ENCODE measurements around the gene IGSF6. TPM values are rescaled to one million over a fixed set of nuclear protein-coding genes. Genes with fewer than 3 reads are reported as not detected.
"Not testable (repeated sequence)": the region's sequence is repeated elsewhere in the genome, so short reads cannot be mapped to it uniquely, and the experiment has no call there.

The IGSF6 gene
- polyA plus RNA-seq, 2 donors = 0.45 to 1.1 TPM

DNA sequence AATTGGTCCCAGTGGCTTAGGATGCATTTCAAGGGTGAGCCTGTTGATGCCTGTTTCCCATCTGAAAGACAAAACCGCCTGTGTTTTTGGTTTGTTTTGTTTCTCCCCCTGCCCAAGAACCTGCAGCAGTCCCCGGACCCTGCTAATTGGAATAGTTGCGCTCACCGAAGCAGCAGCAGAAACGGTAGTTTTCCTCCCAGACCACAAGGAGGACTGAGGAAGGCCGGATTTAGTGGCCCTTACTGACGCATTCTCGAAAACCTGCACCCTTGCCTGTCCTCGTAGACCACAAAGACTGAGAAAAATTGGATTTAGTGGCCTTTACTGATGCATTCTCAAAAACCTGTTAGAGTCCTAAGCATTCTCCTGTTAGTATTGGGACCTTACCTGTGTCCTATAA, 16.7 kb downstream of the IGSF6 start:
- H3K9me3 ChIP-seq (ENCODE audit: control insufficient read depth in 2 of 2, insufficient read depth in 1 of 2, low read depth in 1 of 2, low read length in 1 of 2); H3K4me1 ChIP-seq (ENCODE audit: control insufficient read depth in 2 of 2, insufficient read depth in 2 of 2, low read length in 1 of 2); H3K36me3 ChIP-seq (ENCODE audit: control insufficient read depth in 2 of 2, insufficient read depth in 2 of 2, low read length in 1 of 2); H3K27ac ChIP-seq (ENCODE audit: low read depth in 2 of 2, low read length in 1 of 2); H3K27me3 ChIP-seq (ENCODE audit: control insufficient read depth in 1 of 2, insufficient read depth in 2 of 2, low read length in 2 of 2); H3K4me3 ChIP-seq (ENCODE audit: low read depth in 1 of 2, low read length in 2 of 2): not testable (repeated sequence)
- 93 to 95% methylated on average over 9 of the region's 9 CpGs for WGBS, 2 donors

DNA sequence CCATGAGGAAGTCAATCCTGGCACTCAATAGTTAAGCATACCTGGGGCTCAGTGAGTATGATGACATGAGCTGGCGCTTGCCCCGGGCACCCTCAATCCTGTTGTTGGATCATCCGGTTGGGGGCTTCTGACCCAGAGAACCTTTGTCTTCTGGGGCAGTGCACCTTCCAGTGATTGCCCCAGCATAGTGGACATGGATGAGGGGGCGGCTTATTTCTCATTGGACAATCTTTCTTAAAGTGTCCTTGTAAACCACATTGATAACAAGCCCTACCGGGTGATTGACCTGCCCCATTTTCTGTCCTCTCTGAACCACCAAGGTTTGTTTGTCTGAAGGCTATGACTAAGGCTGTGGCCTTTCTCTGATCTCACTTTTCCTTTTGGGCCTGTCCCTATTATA, 18.2 kb downstream of the IGSF6 start:
- WGBS, 2 donors = 87 to 89% methylated on average over 5 of the region's 5 CpGs
- Histone ChIP-seq H3K27me3 (ENCODE audit: control insufficient read depth in 1 of 2, insufficient read depth in 2 of 2, low read length in 2 of 2) (no peaks in the 10 kb centered on the region), H3K4me1 (ENCODE audit: control insufficient read depth in 2 of 2, insufficient read depth in 2 of 2, low read length in 1 of 2) (peaks cover 0 to 8% of the 10 kb centered on the region in 2 donors), H3K27ac (ENCODE audit: low read depth in 2 of 2, low read length in 1 of 2) (no peak overlapping the region), H3K9me3 (ENCODE audit: control insufficient read depth in 2 of 2, insufficient read depth in 1 of 2, low read depth in 1 of 2, low read length in 1 of 2) (no peaks in the 10 kb centered on the region), H3K36me3 (ENCODE audit: control insufficient read depth in 2 of 2, insufficient read depth in 2 of 2, low read length in 1 of 2) (peaks cover 0 to 3% of the 10 kb centered on the region in 2 donors), H3K4me3 (ENCODE audit: low read depth in 1 of 2, low read length in 2 of 2) (no peak overlapping the region)

DNA sequence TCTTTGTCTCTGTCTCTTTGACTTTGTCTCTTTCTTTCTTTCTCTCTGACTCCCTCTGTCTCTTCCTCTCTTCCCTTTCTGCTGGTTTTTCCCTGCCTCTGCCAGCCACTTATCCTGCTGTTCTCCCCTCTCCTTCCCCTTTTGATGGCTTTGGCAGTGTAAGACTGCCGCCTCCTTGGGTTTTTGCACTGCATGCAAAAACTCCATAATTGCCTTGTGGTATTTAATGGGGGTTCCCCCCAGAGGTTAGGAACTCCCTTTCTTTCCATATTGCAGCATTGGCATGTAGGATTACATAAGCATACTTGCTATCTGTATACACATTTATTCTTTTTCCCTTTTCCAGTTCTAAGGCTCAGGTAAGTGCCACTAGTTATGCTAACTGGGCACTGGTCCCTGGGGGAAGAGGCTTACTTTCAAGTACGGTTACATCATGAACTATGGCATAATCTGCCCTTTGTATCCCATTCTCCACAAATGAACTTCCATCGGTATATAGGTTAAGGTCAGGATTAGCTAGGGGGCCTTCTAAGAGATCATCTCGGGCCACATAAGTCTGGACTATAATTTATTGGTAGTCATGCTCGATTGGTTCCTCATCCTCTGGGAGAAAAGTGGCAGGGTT, 20.3 kb downstream of the IGSF6 start:
- H3K27me3 ChIP-seq (ENCODE audit: control insufficient read depth in 1 of 2, insufficient read depth in 2 of 2, low read length in 2 of 2); H3K36me3 ChIP-seq (ENCODE audit: control insufficient read depth in 2 of 2, insufficient read depth in 2 of 2, low read length in 1 of 2); H3K4me3 ChIP-seq (ENCODE audit: low read depth in 1 of 2, low read length in 2 of 2); H3K4me1 ChIP-seq (ENCODE audit: control insufficient read depth in 2 of 2, insufficient read depth in 2 of 2, low read length in 1 of 2); H3K9me3 ChIP-seq (ENCODE audit: control insufficient read depth in 2 of 2, insufficient read depth in 1 of 2, low read depth in 1 of 2, low read length in 1 of 2): not testable (repeated sequence)
- WGBS, 2 donors = 82 to 85% methylated on average over 5 of the region's 5 CpGs
- peak overlapping the region in 1 of 2 donors; percentile 22 for H3K27ac ChIP-seq (ENCODE audit: low read depth in 2 of 2, low read length in 1 of 2)

DNA sequence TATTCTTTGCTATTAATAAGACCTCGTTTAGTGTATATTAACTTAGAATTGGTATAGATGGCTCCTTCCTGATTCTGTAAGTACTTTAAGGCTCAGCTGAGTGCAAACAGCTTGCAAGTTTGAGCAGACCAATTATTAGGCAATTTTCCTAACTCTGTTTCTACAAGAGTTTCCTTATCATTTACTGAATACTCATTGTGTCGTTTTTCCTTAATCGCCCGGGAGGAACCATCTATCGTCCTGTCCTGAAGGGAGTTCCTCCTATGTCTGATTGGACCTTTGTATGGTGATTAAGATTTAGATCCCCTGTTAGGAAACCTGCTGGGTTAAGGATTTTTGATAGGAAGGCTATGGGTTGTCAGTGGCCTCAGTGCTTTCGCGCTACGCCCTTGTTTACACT, 21.0 kb downstream of the IGSF6 start:
- H3K4me1 ChIP-seq (ENCODE audit: control insufficient read depth in 2 of 2, insufficient read depth in 2 of 2, low read length in 1 of 2); H3K4me3 ChIP-seq (ENCODE audit: low read depth in 1 of 2, low read length in 2 of 2); H3K27me3 ChIP-seq (ENCODE audit: control insufficient read depth in 1 of 2, insufficient read depth in 2 of 2, low read length in 2 of 2); H3K36me3 ChIP-seq (ENCODE audit: control insufficient read depth in 2 of 2, insufficient read depth in 2 of 2, low read length in 1 of 2); H3K9me3 ChIP-seq (ENCODE audit: control insufficient read depth in 2 of 2, insufficient read depth in 1 of 2, low read depth in 1 of 2, low read length in 1 of 2): not testable (repeated sequence)
- H3K27ac ChIP-seq (ENCODE audit: low read depth in 2 of 2, low read length in 1 of 2) = peak overlapping the region; percentile 31 to 50
- WGBS, 2 donors = 64 to 70% methylated on average over 8 of the region's 8 CpGs

DNA sequence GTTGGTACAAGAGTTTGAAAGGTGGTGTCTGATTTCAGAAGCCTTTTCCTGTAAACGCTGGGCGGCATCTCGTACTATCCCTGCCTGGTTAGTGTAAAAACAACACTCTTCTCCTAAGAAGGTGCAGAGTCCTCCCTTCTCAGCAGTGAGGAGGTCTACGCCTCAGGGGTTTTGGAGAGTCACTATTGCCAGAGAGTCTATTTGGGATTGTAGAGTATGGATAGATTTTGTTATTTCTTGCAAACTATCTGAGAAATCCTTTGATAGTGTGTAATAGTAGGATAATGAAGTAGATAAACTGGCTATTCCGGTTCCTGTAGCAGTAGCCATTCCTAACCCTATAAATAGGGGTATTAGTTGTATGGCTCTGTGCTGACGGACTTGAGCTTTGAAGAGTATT, 21.5 kb downstream of the IGSF6 start:
- H3K4me3 ChIP-seq (ENCODE audit: low read depth in 1 of 2, low read length in 2 of 2); H3K4me1 ChIP-seq (ENCODE audit: control insufficient read depth in 2 of 2, insufficient read depth in 2 of 2, low read length in 1 of 2); H3K36me3 ChIP-seq (ENCODE audit: control insufficient read depth in 2 of 2, insufficient read depth in 2 of 2, low read length in 1 of 2); H3K9me3 ChIP-seq (ENCODE audit: control insufficient read depth in 2 of 2, insufficient read depth in 1 of 2, low read depth in 1 of 2, low read length in 1 of 2); H3K27me3 ChIP-seq (ENCODE audit: control insufficient read depth in 1 of 2, insufficient read depth in 2 of 2, low read length in 2 of 2): not testable (repeated sequence)
- peak overlapping the region; percentile 68 to 84 for H3K27ac ChIP-seq (ENCODE audit: low read depth in 2 of 2, low read length in 1 of 2)
- WGBS, 2 donors = 56 to 68% methylated on average over 6 of the region's 6 CpGs

DNA sequence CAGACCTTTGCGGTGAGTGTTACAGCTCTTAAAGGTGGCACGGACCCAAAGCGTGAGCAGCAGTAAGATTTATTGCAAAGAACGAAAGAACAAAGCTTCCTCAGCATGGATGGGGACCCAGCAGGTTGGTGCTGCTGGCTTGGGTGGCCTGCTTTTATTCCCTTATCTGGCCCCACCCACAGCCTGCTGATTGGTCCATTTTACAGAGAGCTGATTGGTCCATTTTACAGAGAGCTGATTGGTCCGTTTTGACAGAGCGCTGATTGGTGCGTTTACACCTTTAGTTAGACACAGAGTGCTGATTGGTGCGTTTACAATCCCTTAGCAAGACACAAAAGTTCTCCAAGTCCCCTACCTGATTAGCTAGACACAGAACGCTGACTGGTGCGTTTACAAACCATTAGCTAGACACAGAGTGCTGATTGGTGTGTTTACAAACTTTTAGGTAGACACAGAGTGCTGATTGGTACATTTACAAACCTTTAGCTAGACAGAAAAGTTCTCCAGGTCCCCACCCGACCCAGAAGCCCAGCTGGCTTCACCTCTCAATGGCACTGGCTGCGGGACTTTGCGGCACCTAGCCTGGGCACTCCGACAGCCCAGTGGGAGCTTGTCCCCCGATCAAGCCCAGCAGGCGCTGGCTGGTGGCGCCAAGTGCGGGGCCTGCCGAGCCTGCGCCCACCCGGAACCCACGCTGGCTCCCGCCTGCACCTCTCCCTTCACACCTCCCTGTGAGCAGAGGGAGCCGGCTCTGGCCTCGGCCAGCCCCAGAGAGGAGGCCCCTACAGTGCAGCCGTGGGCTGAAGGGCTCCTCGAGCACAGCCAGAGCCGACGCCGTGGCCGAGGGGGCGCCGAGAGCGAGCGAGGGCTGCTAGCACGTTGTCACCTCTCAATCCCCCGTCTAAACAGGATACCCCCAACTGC, 22.5 kb downstream of the IGSF6 start:
- H3K27ac ChIP-seq (ENCODE audit: low read depth in 2 of 2, low read length in 1 of 2) = peak overlapping the region; percentile 68 to 84
- 98% methylated on average over 37 of the region's 37 CpGs for WGBS, 2 donors
- H3K36me3 ChIP-seq (ENCODE audit: control insufficient read depth in 2 of 2, insufficient read depth in 2 of 2, low read length in 1 of 2); H3K4me1 ChIP-seq (ENCODE audit: control insufficient read depth in 2 of 2, insufficient read depth in 2 of 2, low read length in 1 of 2); H3K4me3 ChIP-seq (ENCODE audit: low read depth in 1 of 2, low read length in 2 of 2); H3K27me3 ChIP-seq (ENCODE audit: control insufficient read depth in 1 of 2, insufficient read depth in 2 of 2, low read length in 2 of 2); H3K9me3 ChIP-seq (ENCODE audit: control insufficient read depth in 2 of 2, insufficient read depth in 1 of 2, low read depth in 1 of 2, low read length in 1 of 2): not testable (repeated sequence)

DNA sequence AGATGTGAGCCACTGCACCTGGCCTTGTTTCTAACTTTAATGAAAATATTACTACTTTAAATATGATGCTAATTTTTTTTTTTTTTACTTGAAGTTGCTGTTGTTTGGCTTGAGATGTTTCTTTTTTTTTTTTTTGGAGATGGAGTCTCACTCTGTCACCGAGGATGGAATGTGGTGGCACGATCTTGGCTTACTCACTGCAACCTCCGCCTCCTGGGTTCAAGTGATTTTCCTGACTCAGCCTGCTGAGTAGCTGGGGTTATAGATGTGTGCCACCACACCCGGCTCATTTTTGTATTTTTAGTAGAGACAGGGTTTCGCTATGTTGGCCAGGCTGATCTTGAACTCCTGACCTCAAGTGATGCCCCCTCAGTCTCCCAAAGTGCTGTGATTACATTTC, 23.6 kb downstream of the IGSF6 start:
- 82 to 84% methylated on average over 5 of the region's 5 CpGs for WGBS, 2 donors
- Histone ChIP-seq H3K4me1 (ENCODE audit: control insufficient read depth in 2 of 2, insufficient read depth in 2 of 2, low read length in 1 of 2) (peaks cover 0 to 4% of the 10 kb centered on the region in 2 donors), H3K9me3 (ENCODE audit: control insufficient read depth in 2 of 2, insufficient read depth in 1 of 2, low read depth in 1 of 2, low read length in 1 of 2) (no peaks in the 10 kb centered on the region), H3K36me3 (ENCODE audit: control insufficient read depth in 2 of 2, insufficient read depth in 2 of 2, low read length in 1 of 2) (no peaks in the 10 kb centered on the region), H3K4me3 (ENCODE audit: low read depth in 1 of 2, low read length in 2 of 2) (no peak overlapping the region), H3K27me3 (ENCODE audit: control insufficient read depth in 1 of 2, insufficient read depth in 2 of 2, low read length in 2 of 2) (no peaks in the 10 kb centered on the region), H3K27ac (ENCODE audit: low read depth in 2 of 2, low read length in 1 of 2) (peak overlapping the region in 1 of 2 donors; percentile 68)

DNA sequence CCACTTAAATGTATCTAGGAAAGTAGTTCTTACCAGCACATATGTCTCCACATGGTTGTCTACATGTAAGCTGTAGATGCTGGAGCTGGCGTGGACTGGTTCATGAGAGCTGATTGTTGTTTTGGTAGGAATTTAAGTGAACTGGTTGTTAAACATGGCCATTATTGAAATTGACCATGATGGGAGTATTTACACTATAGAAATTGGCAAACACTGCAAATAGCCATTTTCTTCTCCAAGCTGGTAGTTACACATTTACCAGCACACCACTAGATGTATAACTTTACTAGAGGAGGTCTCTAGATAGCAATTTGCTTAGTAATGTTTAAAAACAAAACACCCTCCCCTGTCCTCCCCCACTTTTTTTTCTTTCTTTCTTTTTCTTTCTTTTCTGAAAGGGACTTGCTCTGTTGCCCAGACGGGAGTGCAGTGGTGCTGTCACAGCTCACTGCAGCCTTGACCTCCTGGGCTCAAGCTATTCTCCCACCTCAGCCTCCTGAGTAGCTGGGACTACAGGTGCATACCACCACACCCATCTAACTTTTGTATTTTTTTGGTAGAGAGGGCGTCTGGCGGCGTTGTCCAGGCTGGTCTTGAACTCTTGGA, 24.2 kb downstream of the IGSF6 start:
- Histone ChIP-seq H3K27ac (ENCODE audit: low read depth in 2 of 2, low read length in 1 of 2) (peak overlapping the region in 1 of 2 donors; percentile 49), H3K9me3 (ENCODE audit: control insufficient read depth in 2 of 2, insufficient read depth in 1 of 2, low read depth in 1 of 2, low read length in 1 of 2) (no peaks in the 10 kb centered on the region), H3K27me3 (ENCODE audit: control insufficient read depth in 1 of 2, insufficient read depth in 2 of 2, low read length in 2 of 2) (no peaks in the 10 kb centered on the region), H3K4me3 (ENCODE audit: low read depth in 1 of 2, low read length in 2 of 2) (no peak overlapping the region), H3K36me3 (ENCODE audit: control insufficient read depth in 2 of 2, insufficient read depth in 2 of 2, low read length in 1 of 2) (no peaks in the 10 kb centered on the region), H3K4me1 (ENCODE audit: control insufficient read depth in 2 of 2, insufficient read depth in 2 of 2, low read length in 1 of 2) (peaks cover 0 to 4% of the 10 kb centered on the region in 2 donors)
- WGBS, 2 donors = 96 to 99% methylated on average over 5 of the region's 5 CpGs

DNA sequence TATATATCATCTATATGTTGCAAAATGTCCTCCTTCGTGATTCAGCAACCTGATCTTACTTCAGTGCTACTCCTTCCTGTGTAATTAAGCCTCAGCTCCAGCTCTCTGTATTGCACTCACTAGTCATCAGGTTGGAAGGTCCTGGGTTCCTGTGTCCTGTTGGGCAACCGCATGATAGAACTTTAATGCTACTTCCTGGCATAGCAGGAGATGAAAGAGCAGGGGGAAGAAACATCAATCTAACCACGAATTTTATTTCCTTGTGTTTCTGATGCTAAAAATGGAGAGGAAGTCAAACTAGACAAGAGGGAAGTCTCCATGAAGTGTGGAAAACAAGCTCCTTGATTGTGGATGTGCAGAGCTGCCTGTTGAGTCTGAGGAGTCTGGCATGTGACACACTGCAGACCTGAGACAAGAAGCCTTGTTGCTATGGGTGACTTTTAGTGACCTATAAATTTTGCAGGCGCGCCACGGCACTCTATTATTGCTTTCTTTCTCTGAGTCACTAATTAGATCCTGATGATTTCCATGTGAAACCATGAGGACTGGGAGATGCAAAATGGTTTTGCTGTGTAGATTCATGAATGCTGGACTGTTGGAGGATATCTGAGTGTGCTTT, 25.6 kb downstream of the IGSF6 start:
- WGBS, 2 donors = 52 to 55% methylated on average over 6 of the region's 6 CpGs
- Histone ChIP-seq H3K36me3 (ENCODE audit: control insufficient read depth in 2 of 2, insufficient read depth in 2 of 2, low read length in 1 of 2) (no peaks in the 10 kb centered on the region), H3K4me3 (ENCODE audit: low read depth in 1 of 2, low read length in 2 of 2) (no peak overlapping the region), H3K27ac (ENCODE audit: low read depth in 2 of 2, low read length in 1 of 2) (peak overlapping the region; percentile 9 to 67), H3K4me1 (ENCODE audit: control insufficient read depth in 2 of 2, insufficient read depth in 2 of 2, low read length in 1 of 2) (peaks cover 0 to 4% of the 10 kb centered on the region in 2 donors), H3K9me3 (ENCODE audit: control insufficient read depth in 2 of 2, insufficient read depth in 1 of 2, low read depth in 1 of 2, low read length in 1 of 2) (no peaks in the 10 kb centered on the region), H3K27me3 (ENCODE audit: control insufficient read depth in 1 of 2, insufficient read depth in 2 of 2, low read length in 2 of 2) (no peaks in the 10 kb centered on the region)

Data from esophagus (tissue), 2 donors.